ENCODE results near the gene PLEKHG4B.

Gene PLEKHG4B

DNA sequence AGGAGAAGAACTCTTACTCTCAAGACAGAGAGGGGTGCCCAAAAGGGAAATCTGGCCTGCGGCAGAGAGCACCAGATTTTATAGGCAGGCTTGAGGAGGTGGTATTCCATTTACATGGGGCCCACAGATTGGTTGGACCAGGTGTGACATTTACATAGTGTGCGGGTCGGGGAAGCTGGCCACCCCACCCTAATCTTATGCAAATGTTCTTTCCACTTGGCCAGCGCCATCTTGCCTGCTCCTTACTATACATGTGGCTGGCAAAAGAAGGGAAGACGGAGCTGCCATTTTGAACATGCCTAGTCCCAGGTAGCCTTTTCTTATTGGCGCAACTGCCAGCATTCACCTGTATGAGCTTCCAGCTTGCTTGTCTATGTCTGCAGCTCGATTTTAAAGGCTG is 34.8 kb downstream of the PLEKHG4B start:
- TF ChIP-seq NFIC (IDR thresholded peaks at IDR 0.05) (no peak), ZBTB7A (IDR thresholded peaks at IDR 0.05; ENCODE audit: low read depth) (no peak)

DNA sequence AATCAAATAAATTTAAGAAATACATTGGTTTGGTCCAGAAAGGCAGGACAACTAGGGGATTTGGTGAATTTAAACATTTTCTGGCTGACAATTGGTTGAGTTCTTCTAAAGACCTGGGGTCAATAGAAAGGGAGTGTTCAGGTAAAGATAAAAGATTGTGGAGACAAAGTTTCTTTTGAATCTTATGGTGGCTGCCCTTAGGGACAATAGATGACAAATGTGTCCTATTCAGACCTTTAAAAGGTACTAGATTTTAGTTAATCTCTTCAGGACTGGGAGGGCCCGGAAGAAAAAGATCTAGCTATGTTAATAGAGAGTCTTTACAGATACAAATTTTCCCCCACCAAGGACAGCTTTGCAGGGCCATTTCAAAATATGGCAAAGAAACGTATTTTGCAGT is 35.9 kb downstream of the PLEKHG4B start:
- TF ChIP-seq ZBTB7A (IDR thresholded peaks at IDR 0.05; ENCODE audit: low read depth) (no peak), CEBPB (IDR thresholded peaks at IDR 0.05) (no peak), FOXM1 (IDR thresholded peaks at IDR 0.05; ENCODE audit: borderline replicate concordance, low read depth) (no peak), NFIC (IDR thresholded peaks at IDR 0.05) (no peak), RAD21 (IDR thresholded peaks at IDR 0.05; ENCODE audit: low read depth) (no peak), TCF12 (IDR thresholded peaks at IDR 0.05; ENCODE audit: low read depth) (no peak), EP300 (IDR thresholded peaks at IDR 0.05; ENCODE audit: borderline replicate concordance) (no peak), YY1 (IDR thresholded peaks at IDR 0.05; ENCODE audit: low read depth) (no peak), EGR1 (IDR thresholded peaks at IDR 0.05) (no peak), MAX (IDR thresholded peaks at IDR 0.05) (no peak), TEAD4 (IDR thresholded peaks at IDR 0.05) (no peak), TAF1 (IDR thresholded peaks at IDR 0.05; ENCODE audit: low read depth) (no peak), CREB1 (IDR thresholded peaks at IDR 0.05; ENCODE audit: low read depth) (no peak)
- TF ChIP-seq, protein P1, sequence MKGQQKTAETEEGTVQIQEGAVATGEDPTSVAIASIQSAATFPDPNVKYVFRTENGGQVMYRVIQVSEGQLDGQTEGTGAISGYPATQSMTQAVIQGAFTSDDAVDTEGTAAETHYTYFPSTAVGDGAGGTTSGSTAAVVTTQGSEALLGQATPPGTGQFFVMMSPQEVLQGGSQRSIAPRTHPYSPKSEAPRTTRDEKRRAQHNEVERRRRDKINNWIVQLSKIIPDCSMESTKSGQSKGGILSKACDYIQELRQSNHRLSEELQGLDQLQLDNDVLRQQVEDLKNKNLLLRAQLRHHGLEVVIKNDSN (IDR thresholded peaks at IDR 0.05) = no peak
- TF ChIP-seq, protein P2, sequence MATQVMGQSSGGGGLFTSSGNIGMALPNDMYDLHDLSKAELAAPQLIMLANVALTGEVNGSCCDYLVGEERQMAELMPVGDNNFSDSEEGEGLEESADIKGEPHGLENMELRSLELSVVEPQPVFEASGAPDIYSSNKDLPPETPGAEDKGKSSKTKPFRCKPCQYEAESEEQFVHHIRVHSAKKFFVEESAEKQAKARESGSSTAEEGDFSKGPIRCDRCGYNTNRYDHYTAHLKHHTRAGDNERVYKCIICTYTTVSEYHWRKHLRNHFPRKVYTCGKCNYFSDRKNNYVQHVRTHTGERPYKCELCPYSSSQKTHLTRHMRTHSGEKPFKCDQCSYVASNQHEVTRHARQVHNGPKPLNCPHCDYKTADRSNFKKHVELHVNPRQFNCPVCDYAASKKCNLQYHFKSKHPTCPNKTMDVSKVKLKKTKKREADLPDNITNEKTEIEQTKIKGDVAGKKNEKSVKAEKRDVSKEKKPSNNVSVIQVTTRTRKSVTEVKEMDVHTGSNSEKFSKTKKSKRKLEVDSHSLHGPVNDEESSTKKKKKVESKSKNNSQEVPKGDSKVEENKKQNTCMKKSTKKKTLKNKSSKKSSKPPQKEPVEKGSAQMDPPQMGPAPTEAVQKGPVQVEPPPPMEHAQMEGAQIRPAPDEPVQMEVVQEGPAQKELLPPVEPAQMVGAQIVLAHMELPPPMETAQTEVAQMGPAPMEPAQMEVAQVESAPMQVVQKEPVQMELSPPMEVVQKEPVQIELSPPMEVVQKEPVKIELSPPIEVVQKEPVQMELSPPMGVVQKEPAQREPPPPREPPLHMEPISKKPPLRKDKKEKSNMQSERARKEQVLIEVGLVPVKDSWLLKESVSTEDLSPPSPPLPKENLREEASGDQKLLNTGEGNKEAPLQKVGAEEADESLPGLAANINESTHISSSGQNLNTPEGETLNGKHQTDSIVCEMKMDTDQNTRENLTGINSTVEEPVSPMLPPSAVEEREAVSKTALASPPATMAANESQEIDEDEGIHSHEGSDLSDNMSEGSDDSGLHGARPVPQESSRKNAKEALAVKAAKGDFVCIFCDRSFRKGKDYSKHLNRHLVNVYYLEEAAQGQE (IDR thresholded peaks at IDR 0.05; ENCODE audit: low read depth) = no peak

GRCh38 chr5:128446-128845 is 36.5 kb downstream of the PLEKHG4B start:
- TF ChIP-seq RAD21 (IDR thresholded peaks at IDR 0.05; ENCODE audit: low read depth) = no peak
- TF ChIP-seq CREB1 (IDR thresholded peaks at IDR 0.05; ENCODE audit: low read depth) = no peak
- TF ChIP-seq FOXM1 (IDR thresholded peaks at IDR 0.05; ENCODE audit: borderline replicate concordance, low read depth) = no peak
- TF ChIP-seq EGR1 (IDR thresholded peaks at IDR 0.05) = no peak
- TF ChIP-seq TEAD4 (IDR thresholded peaks at IDR 0.05) = no peak
- no peak for TF ChIP-seq TAF1 (IDR thresholded peaks at IDR 0.05; ENCODE audit: low read depth)
- no peak for TF ChIP-seq NFIC (IDR thresholded peaks at IDR 0.05)
- TF ChIP-seq EP300 (IDR thresholded peaks at IDR 0.05; ENCODE audit: borderline replicate concordance) = no peak
- no peak for TF ChIP-seq ZBTB7A (IDR thresholded peaks at IDR 0.05; ENCODE audit: low read depth)
- TF ChIP-seq, protein P1 (IDR thresholded peaks at IDR 0.05) = no peak
- no peak for TF ChIP-seq YY1 (IDR thresholded peaks at IDR 0.05; ENCODE audit: low read depth)
- TF ChIP-seq CEBPB (IDR thresholded peaks at IDR 0.05) = no peak
- TF ChIP-seq MAX (IDR thresholded peaks at IDR 0.05) = no peak
- TF ChIP-seq TCF12 (IDR thresholded peaks at IDR 0.05; ENCODE audit: low read depth) = no peak
- TF ChIP-seq, protein P2 (IDR thresholded peaks at IDR 0.05; ENCODE audit: low read depth) = no peak

DNA sequence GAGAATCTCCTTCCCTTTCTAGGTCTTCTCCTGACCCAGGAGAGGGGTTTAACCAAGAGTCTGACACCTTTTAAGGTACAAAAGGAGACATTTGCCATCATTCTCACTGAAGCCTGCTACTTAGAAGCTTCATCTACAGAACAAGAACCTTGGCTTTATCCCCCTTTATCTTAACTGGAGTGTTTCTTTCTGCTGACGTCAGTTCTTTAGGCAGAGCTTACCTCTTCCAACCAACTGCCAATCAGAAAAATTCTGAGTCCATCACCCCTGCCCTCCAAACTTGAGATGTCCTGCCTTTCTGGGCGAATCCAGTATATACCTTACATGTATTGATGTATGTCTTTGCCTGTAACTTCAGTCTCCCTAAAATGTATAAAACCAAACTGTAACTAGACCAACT is 37.2 kb downstream of the PLEKHG4B start:
- TF ChIP-seq RAD21 (IDR thresholded peaks at IDR 0.05; ENCODE audit: low read depth) (no peak), CEBPB (IDR thresholded peaks at IDR 0.05) (no peak), YY1 (IDR thresholded peaks at IDR 0.05; ENCODE audit: low read depth) (no peak)
- TF ChIP-seq, protein P1 (IDR thresholded peaks at IDR 0.05) = no peak
- TF ChIP-seq, protein P2 (IDR thresholded peaks at IDR 0.05; ENCODE audit: low read depth) = no peak

Measured in Ishikawa (cell line).